Measurements from ENCODE around the gene FAM98C. TPM values are rescaled to one million over a fixed set of nuclear protein-coding genes. Genes with fewer than 3 reads are reported as not detected.

FAM98C gene
- total RNA-seq, 1 experiment from 2014 or later = 10.2 TPM

DNA sequence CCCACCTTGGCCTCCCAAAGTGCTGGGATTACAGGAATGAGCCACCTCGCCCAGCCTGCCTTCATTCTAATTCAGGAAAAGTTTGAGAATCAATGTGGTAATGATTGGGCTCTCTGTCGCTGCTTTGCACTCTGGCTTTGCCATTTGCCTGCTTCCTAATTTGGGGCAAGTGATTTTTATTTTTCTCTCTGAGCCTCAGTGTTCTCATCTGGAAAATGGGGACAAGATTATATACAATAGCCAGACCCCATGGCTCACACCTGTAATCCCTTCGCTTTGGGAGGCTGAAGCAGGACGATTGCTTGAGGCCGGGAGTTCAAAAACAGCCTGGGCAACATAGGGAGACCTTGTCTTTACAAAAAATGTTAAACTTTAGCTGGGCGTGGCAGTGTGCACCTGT lies 34.4 kb downstream of the FAM98C start:
- no peaks in the 10 kb centered on the region for H3K9me3 Mint-ChIP-seq
- ATAC-seq = no peak

GRCh38 chr19:38437917-38438316 lies 35.0 kb downstream of the FAM98C start:
- peak overlapping the region; percentile 48 for H3K27ac Mint-ChIP-seq
- H3K27me3 Mint-ChIP-seq (ENCODE audit: low read depth) = peaks cover 2% of the 10 kb centered on the region; the same call in 1 of the 2 replicates
- peaks cover 33% of the 10 kb centered on the region for H3K4me1 Mint-ChIP-seq
- ChIA-PET POLR2A (no interaction called here), CTCF (interaction anchor here (2.0 kb wide), 1 partner anchor 35 kb away, joined by 17 read pairs; the partner anchor contains the start of gene FAM98C)
- H3K9me3 Mint-ChIP-seq = no peaks in the 10 kb centered on the region
- no peak for TF ChIP-seq GTF2I (CRISPR knock-in tag; conservative IDR thresholded peaks at IDR 0.05)
- no peak for TF ChIP-seq TCF7 (CRISPR knock-in tag; IDR thresholded peaks at IDR 0.05; ENCODE audit: low read depth)
- no peak for TF ChIP-seq AFF4 (CRISPR knock-in tag; IDR thresholded peaks at IDR 0.05; ENCODE audit: borderline replicate concordance)
- TF ChIP-seq ZNF281 (CRISPR knock-in tag; IDR thresholded peaks at IDR 0.05) = no peak
- TF ChIP-seq ELF4 (CRISPR knock-in tag; IDR thresholded peaks at IDR 0.05; ENCODE audit: low read depth) = no peak
- TF ChIP-seq, protein P1, sequence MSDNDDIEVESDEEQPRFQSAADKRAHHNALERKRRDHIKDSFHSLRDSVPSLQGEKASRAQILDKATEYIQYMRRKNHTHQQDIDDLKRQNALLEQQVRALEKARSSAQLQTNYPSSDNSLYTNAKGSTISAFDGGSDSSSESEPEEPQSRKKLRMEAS (CRISPR knock-in tag; IDR thresholded peaks at IDR 0.05) = no peak
- TF ChIP-seq NFATC4 (CRISPR knock-in tag; IDR thresholded peaks at IDR 0.05) = no peak
- H3K36me3 Mint-ChIP-seq = peaks cover 3% of the 10 kb centered on the region
- no peak for DNase-seq (ENCODE audit: low spot score)
- no peak overlapping the region for H3K4me3 Mint-ChIP-seq
- ATAC-seq = no peak

More for the DNA sequence above, 34.4 kb downstream of the FAM98C start:
- Mint-ChIP-seq H3K27ac (no peak overlapping the region), H3K4me1 (peaks cover 33% of the 10 kb centered on the region), H3K36me3 (peaks cover 3% of the 10 kb centered on the region; the same call in 1 of the 2 replicates), H3K27me3 (ENCODE audit: low read depth) (peaks cover 2% of the 10 kb centered on the region; the same call in 1 of the 2 replicates), H3K4me3 (no peak overlapping the region)
- peak; percentile 45; the same call in 1 of the 2 replicates for TF ChIP-seq GTF2I (CRISPR knock-in tag; conservative IDR thresholded peaks at IDR 0.05)
- no peak for TF ChIP-seq CREB1 (CRISPR knock-in tag; IDR thresholded peaks at IDR 0.05)
- CTCF ChIA-PET = interaction anchor here (2.0 kb wide), 1 partner anchor 34 kb away, joined by 17 read pairs; the partner anchor contains the start of gene FAM98C
- no peak for DNase-seq (ENCODE audit: low spot score)
- POLR2A ChIA-PET = no interaction called here

GRCh38 chr19:38440592-38440991 lies 37.7 kb downstream of the FAM98C start:
- POLR2A ChIA-PET = interaction anchor here (0.5 to 0.8 kb wide), 3 partner anchors 38 to 180 kb away, joined by 3 to 6 read pairs (median 3); partner anchors contain the start of gene FAM98C
- no peak for DNase-seq (ENCODE audit: low spot score)
- Mint-ChIP-seq H3K4me3 (no peak overlapping the region), H3K9me3 (no peaks in the 10 kb centered on the region), H3K36me3 (peaks cover 18% of the 10 kb centered on the region), H3K27me3 (ENCODE audit: low read depth) (no peaks in the 10 kb centered on the region), H3K27ac (peak overlapping the region; percentile 33; the same call in 1 of the 2 replicates), H3K4me1 (peaks cover 13% of the 10 kb centered on the region)
- CTCF ChIA-PET = interaction anchor here (1.1 to 3.4 kb wide), 4 partner anchors 13 to 53 kb away, joined by 3 to 69 read pairs (median 6); partner anchors contain the start of genes FAM98C, GGN and RASGRP4
- ATAC-seq = no peak
- no peak for TF ChIP-seq TEAD1 (CRISPR knock-in tag; IDR thresholded peaks at IDR 0.05)
- TF ChIP-seq ZNF219 (CRISPR knock-in tag; IDR thresholded peaks at IDR 0.05; ENCODE audit: borderline replicate concordance) = no peak
- no peak for TF ChIP-seq KAT7 (CRISPR knock-in tag; IDR thresholded peaks at IDR 0.05; ENCODE audit: borderline replicate concordance)
- no peak for TF ChIP-seq SMAD3 (CRISPR knock-in tag; IDR thresholded peaks at IDR 0.05; ENCODE audit: borderline replicate concordance)
- no peak for TF ChIP-seq ELF4 (CRISPR knock-in tag; IDR thresholded peaks at IDR 0.05; ENCODE audit: low read depth)
- no peak for TF ChIP-seq PRDM15 (CRISPR knock-in tag; IDR thresholded peaks at IDR 0.05)
- TF ChIP-seq ZNF425 (CRISPR knock-in tag; conservative IDR thresholded peaks at IDR 0.05) = no peak
- TF ChIP-seq, protein P2, sequence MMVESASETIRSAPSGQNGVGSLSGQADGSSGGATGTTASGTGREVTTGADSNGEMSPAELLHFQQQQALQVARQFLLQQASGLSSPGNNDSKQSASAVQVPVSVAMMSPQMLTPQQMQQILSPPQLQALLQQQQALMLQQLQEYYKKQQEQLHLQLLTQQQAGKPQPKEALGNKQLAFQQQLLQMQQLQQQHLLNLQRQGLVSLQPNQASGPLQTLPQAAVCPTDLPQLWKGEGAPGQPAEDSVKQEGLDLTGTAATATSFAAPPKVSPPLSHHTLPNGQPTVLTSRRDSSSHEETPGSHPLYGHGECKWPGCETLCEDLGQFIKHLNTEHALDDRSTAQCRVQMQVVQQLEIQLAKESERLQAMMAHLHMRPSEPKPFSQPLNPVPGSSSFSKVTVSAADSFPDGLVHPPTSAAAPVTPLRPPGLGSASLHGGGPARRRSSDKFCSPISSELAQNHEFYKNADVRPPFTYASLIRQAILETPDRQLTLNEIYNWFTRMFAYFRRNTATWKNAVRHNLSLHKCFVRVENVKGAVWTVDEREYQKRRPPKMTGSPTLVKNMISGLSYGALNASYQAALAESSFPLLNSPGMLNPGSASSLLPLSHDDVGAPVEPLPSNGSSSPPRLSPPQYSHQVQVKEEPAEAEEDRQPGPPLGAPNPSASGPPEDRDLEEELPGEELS (CRISPR knock-in tag; IDR thresholded peaks at IDR 0.05) = no peak
- no peak for TF ChIP-seq NFYB (CRISPR knock-in tag; conservative IDR thresholded peaks at IDR 0.05; ENCODE audit: low read depth)

Measured in WTC11 (cell line).